Ovary (tissue), 9 donors: ENCODE results near the gene TEDC2. TPM values are rescaled to one million over a fixed set of nuclear protein-coding genes. Genes with fewer than 3 reads are reported as not detected.

Source experiments
- DNase-seq, 5 donors: peaks; one replicate each; pipeline ENCODE4 v3.0.0-alpha.2; 2019 to 2020
- H3K27ac ChIP-seq, 2 donors: fragments of 200-600 bp; one replicate each; pipeline versions ENCODE4 v1.5.1 to v1.8.0; 2019 to 2022
- H3K27me3 ChIP-seq: fragments of 200-600 bp; one replicate; pipeline ENCODE4 v1.8.0; 2022
- H3K36me3 ChIP-seq: fragments of 200-600 bp; sonication (generic); one replicate; pipeline ENCODE4 v1.5.1; 2019
- H3K4me1 ChIP-seq: one replicate; pipeline ENCODE4 v1.8.1; 2013; ENCODE audit warnings: mild to moderate bottlenecking, moderate library complexity; ENCODE audit not compliant: insufficient read depth
- H3K4me3 ChIP-seq: fragments of 200-600 bp; sonication (generic); one replicate; pipeline ENCODE4 v1.5.1; 2017
- H3K9me3 ChIP-seq, 2 donors: fragments of 200-600 bp in 1 of 2; sonication (generic) in 1 of 2; one replicate each; pipeline versions ENCODE4 v1.5.1 to v1.8.1; 2013 to 2019; ENCODE audit warnings: mild to moderate bottlenecking in 1 of 2, moderate library complexity in 1 of 2
- CTCF ChIP-seq, 3 donors: fragments of 450-650 bp in 2 of 3; fragments of 200-600 bp in 1 of 3; IDR thresholded peaks; one replicate each; pipeline versions ENCODE4 v1.5.1 to v1.8.0; 2016 to 2022; ENCODE audit warnings: antibody characterized with exemption in 3 of 3, mild to moderate bottlenecking in 1 of 3
- EP300 ChIP-seq: sonication (generic); formaldehyde crosslinking; IDR thresholded peaks from one replicate; pipeline ENCODE4 v1.6.1; 2017; ENCODE audit warnings: antibody characterized with exemption
- POLR2A ChIP-seq: fragments of 450-650 bp; IDR thresholded peaks from one replicate; pipeline ENCODE4 v1.6.1; 2017; ENCODE audit warnings: antibody characterized with exemption, mild to moderate bottlenecking, moderate library complexity
- WGBS, 3 donors: extraction: QIAGEN DNeasy Blood & Tissue Kit in 1 of 3; methylation state at CpG; one replicate each; pipeline versions ENCODE4 v1.1.5 to v1.1.7; 2013 to 2017; 5-methylcytosine and 5-hydroxymethylcytosine counted together
- intact Hi-C, 4 donors: fragments of 100-400 bp; cut with DNase I; formaldehyde crosslinking; loops; one replicate each; pipeline versions ENCODE4 v1.11.0 to v1.15.1; 2022 to 2023
- polyA plus RNA-seq, 2 donors: library from polyadenylated mRNA; stranded (reverse); fragments of 200-250 nt in 1 of 2; fragments of 350-450 nt in 1 of 2; fragmentation: Illumina TruSeq in 1 of 2; extraction: RNeasy Lipid Tissue Mini Kit (QIAGEN cat#74804) in 1 of 2; gene quantifications; one replicate each; pipeline ENCODE4 v1.2.3, GENCODE V29; 2013 to 2014
- total RNA-seq, 7 donors: library from RNA; depleted of rRNA in 2 of 7; stranded (reverse); fragments of >200 nt in 2 of 7; fragmentation: NEBNext Ultra II Directional in 3 of 7; extraction: Animal tissue kit (Norgen Biotek cat#: 25700) in 3 of 7; gene quantifications; one replicate each; pipeline versions ENCODE4 v1.1.0 to v1.2.4, GENCODE V29; 2016 to 2023
- donor health status: DM: no; HTN: no; CAD: no; lungs with moderate emphysema.
- donor health status: DM: no; HTN: no; CAD: no.
- donor health status: Bipolar disorder and iron deficiency.
- donor health status: DM: yes; HTN: yes; CAD: no.
- donor health status: DM: no; HTN: no; CAD: no.
- donor health status: DM: yes; HTN: yes; CAD: no.

Gene TEDC2
- total and polyA plus RNA-seq, 9 donors: 0.38 to 2.0 (median 1.3) TPM; not detected in 3

GRCh38 chr16:2473446-2473926 lies 13.6 kb downstream of the TEDC2 start:
- intact Hi-C loops: no loop called here
- TF ChIP-seq POLR2A: no peak
- no peak for TF ChIP-seq EP300
- no peak for TF ChIP-seq CTCF (IDR thresholded peaks at IDR 0.05)
- peak in 1 of 5 donors; percentile 46 for DNase-seq
- H3K4me3 ChIP-seq: no peak overlapping the region
- WGBS, 3 donors: 7 to 20% (median 9%) methylated on average over 17 to 49 of the region's 49 CpGs
- H3K27ac ChIP-seq: no peak overlapping the region
- peaks cover 6% of the 10 kb centered on the region for H3K27me3 ChIP-seq
- H3K36me3 ChIP-seq: no peaks in the 10 kb centered on the region
- H3K9me3 ChIP-seq: no peaks in the 10 kb centered on the region
- H3K4me1 ChIP-seq: peaks cover 9% of the 10 kb centered on the region

DNA sequence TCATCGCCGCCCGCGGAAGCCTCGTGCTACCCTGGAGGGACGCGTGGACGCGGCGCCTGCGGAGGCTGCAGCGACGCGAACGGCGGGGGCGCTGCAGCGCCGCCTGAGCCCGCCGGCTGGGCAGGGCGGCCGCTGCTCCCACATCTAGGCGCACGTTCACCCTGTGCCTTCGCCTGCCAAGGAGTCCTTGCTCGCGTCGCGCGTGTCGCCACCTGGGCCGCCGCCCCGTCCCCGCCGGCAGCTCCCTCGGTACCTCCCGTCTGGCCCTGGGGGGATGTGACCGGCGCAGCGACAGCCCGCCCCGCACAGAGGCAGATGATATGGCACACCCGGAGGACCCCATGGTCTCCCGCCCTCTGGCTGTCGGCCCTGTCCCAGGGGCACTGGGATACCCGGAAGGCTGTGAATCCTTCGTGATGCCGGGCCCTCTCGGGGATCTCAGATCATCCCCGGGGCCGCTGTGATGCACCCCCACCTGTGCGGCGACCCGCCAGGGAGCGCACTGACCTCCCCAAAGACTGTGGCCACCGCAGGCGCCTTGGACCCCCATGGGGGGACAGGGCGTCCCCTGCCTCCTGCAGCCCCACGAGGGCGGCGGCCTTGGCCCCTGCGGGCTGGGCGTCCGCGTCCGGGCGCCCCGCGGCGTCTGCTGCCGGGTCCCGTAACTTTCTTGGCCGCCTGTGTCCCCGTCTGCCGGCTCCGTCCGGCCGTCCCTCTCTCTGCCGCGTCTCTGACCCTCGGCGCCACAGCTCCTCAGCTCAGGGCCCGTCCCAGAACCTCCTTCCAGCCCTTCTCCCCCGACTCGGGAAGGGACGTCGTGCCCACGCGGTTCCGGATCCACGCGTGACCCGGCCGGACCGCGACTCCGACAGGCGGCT lies 14.3 kb downstream of the TEDC2 start:
- peaks cover 9% of the 10 kb centered on the region for H3K4me1 ChIP-seq
- peaks cover 6% of the 10 kb centered on the region for H3K27me3 ChIP-seq
- WGBS, 3 donors: 0 to 1% (median 1%) methylated on average over 46 to 100 of the region's 100 CpGs
- H3K4me3 ChIP-seq: peak overlapping the region; percentile 62
- TF ChIP-seq CTCF (IDR thresholded peaks at IDR 0.05) (peak in 1 of 3 donors; percentile 25), EP300 (no peak)
- DNase-seq: peak in 4 of 5 donors; percentile 40 to 58 (median 47)
- intact Hi-C loops: no loop called here
- no peak overlapping the region for H3K27ac ChIP-seq
- H3K9me3 ChIP-seq: no peaks in the 10 kb centered on the region
- H3K36me3 ChIP-seq: no peaks in the 10 kb centered on the region

DNA sequence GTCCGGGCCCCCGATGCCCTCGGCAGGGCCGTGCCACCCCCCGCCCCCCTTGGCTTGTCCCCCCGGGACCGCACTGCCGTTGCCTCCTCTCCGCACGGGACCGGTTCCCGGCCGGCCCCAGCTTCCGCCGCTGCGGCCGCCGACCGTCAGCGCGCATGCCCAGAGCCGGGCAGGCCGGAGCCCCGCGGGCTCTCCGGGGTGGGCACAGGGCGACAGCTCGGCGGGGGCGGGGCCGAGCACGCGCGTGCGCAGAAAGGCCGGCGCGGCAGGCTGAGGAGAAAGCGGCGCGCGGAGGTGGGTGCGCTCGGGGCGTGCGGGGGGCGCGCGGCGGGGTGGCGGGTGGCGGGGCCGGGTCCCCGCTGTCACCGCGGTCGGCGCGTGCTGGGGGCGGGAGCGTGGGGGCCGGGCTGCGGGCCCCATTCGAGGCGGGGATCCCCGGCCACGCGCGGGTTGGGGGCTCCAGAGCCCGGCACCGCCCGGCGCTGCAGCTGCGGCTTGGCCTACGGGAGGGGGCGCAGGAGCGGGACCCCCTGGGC lies 15.0 kb downstream of the TEDC2 start, which contains the start of gene TBC1D24:
TSS of gene TBC1D24 (plus strand) at position 251 of the 536 bp plus-strand sequence. CDS start 21,022 bp downstream, outside the sequence.
- TF ChIP-seq EP300 (no peak), CTCF (IDR thresholded peaks at IDR 0.05) (no peak), POLR2A (no peak)
- peak; percentile 84 to 92 (median 89) for DNase-seq
- 0 to 1% (median 0%) methylated on average over 7 to 77 of the region's 77 CpGs for WGBS, 3 donors
- H3K9me3 ChIP-seq: no peaks in the 10 kb centered on the region
- no peak within 1 kb of the TSS for H3K27ac ChIP-seq
- peak within 1 kb of the TSS; percentile 62 for H3K4me3 ChIP-seq
- no peaks in the 10 kb centered on the region for H3K36me3 ChIP-seq
- H3K27me3 ChIP-seq: peaks cover 6% of the 10 kb centered on the region
- peaks cover 9% of the 10 kb centered on the region for H3K4me1 ChIP-seq
- intact Hi-C loops: no loop called here

DNA sequence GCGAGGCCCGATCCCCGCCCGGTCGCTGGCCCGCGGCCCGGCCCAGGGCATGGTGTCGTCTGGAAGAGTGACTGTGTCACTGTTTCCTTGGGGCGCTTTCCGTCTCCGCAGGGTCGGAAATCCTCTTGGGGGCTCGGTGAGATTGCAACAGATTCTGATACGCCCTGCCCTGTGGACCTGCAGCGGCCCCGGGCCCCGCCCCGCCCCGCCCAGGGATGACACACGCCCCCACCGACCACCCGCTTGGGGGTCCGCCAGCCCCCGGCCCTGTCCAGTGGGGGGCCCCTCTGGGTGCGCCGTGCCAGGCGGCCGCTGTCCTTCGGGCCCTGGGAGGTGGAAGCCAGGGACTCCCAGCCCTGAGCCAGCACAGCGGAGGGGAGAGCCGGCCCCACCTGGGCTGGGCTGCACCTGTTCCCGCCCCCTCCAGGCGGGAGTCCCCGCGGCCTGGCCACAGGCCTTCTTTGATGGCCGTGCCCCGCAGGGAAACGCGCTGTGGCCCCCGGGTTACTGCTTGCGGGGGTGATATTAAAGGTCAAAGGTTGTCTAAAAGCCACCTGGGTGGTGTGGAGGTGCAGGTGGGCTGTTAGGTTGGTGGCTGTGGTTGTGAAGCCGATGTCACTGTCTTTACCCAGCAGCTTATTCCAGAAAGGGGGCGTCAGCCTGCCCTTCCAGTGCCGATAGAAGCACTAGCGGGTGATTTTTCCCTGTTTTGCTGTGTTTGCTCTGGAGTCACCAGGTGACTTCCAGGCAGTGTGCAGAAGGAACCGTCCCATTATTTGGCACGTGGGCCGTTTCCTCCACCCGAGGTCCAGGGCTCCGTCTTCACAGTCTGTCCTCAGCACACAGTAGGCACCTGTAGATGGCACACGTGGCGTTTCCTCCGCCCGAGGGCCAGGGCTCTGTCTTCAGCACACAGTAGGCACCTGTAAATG lies 15.8 kb downstream of the TEDC2 start:
- Histone ChIP-seq H3K36me3 (no peaks in the 10 kb centered on the region), H3K9me3 (no peaks in the 10 kb centered on the region), H3K4me1 (peaks cover 9% of the 10 kb centered on the region), H3K4me3 (peak overlapping the region; percentile 62), H3K27me3 (peaks cover 6% of the 10 kb centered on the region), H3K27ac (no peak overlapping the region)
- intact Hi-C loops: no loop called here
- peak in 1 of 5 donors; percentile 34 for DNase-seq
- WGBS, 3 donors: 10 to 15% (median 11%) methylated on average over 39 to 55 of the region's 55 CpGs
- TF ChIP-seq CTCF (IDR thresholded peaks at IDR 0.05) (no peak), POLR2A (no peak), EP300 (no peak)
